Ammon's horn (tissue), 1 donor: Measurements from ENCODE around the gene COL1A2.

ENCODE experiments used
- DNase-seq: peaks from one replicate; pipeline ENCODE4 v3.0.0-alpha.2; 2016; ENCODE audit warnings: low spot score

Gene COL1A2

GRCh38 chr7:94382746-94383145 is 11.9 kb upstream of the COL1A2 start:
- no peak for DNase-seq

- no peak for DNase-seq
Observed at GRCh38 chr7:94384315-94384714, 10.4 kb upstream of the COL1A2 start.

GRCh38 chr7:94386416-94386815 is 8.3 kb upstream of the COL1A2 start:
- DNase-seq, result no peak

- DNase-seq, result no peak
Observed at GRCh38 chr7:94388540-94388939, 6.2 kb upstream of the COL1A2 start.

DNA sequence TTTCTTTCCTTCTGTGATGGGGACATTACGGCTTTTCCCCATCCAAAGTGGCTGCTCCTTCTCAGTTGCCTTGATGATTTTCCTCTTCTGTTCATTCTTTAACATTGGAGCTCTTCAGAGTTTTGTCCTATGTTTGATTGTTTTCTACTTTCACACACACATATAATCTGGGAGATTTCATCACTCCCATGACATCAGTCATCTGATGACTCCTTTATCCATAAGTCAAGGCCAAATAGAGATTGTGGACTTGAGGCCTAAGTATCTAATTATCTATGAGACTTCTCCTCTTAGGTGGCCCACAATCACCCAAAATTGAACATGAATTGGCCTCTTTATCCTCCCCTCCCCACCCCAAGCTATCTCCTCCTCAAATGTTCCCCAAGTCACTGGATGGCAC is 5.3 kb upstream of the COL1A2 start:
- DNase-seq, result no peak

- no peak for DNase-seq
Observed at GRCh38 chr7:94391726-94392392, 2.8 kb upstream of the COL1A2 start.

DNA sequence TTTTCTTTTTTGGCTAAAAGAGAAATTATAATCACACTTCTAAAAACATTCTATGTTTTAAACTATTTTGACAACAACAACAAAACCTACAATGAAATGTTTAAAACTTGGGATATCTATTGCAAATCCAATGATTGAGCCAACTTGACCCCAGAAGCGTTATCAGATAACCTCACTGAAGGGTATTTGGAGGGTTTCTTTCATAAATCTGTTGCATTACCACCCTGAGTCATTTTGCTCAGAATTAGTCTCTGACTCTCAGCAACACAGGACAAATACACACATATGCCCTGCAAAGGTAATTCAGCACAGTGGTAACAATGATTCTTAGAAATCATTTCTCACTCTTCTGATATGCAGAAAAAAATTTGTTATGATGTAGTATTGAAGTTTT is 2.3 kb upstream of the COL1A2 start:
- DNase-seq, result no peak

GRCh38 chr7:94393246-94394108 is 1.2 kb upstream of the COL1A2 start:
- DNase-seq, result no peak

- DNase-seq, result no peak
Observed at GRCh38 chr7:94394109-94394436, 622 bp upstream of the COL1A2 start.

DNA sequence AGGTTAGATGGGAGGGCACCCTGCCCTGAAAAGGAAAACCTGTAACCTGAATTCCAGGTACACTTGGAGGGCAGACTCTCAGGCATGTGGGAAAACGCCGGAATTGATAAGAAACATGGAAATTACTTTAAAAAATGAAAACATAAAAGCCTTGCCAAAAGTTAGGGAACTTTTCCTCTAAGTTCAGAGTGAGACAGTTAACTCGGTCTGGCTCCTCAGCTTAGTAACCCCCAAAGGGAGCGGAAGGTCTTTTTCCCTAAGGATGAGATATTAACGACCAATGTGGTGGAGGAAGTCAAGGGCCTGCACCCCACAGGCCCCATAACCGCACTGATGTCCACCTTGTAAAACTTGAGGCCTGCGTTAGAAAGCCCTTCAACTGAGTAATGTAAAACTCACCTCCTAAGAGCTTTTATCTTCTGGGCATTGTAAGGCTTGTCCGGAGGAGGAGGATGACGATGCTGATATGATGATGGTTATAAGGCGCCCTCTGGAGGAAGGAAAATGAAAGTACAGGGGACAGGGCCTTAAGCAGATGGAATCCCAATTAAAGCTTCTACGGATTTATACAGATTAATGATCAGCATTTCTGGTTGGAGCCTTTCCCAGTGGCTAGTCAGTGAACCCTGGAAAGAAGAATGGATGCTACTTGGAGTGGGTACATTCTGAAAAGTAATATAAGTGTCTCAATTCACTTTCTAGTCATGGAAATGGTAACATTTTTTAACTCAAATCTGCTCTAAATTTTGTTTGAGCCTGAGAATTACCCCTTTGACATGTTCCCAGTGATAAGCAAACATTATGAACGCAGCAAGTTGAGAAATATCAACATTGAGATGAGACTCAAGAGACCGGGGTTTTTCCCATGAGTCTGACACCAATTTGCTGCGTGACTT is 694 bp downstream of the COL1A2 start:
- peak; percentile 56 for DNase-seq

- DNase-seq, result no peak
Observed at GRCh38 chr7:94396037-94396431, 1.3 kb downstream of the COL1A2 start.

DNA sequence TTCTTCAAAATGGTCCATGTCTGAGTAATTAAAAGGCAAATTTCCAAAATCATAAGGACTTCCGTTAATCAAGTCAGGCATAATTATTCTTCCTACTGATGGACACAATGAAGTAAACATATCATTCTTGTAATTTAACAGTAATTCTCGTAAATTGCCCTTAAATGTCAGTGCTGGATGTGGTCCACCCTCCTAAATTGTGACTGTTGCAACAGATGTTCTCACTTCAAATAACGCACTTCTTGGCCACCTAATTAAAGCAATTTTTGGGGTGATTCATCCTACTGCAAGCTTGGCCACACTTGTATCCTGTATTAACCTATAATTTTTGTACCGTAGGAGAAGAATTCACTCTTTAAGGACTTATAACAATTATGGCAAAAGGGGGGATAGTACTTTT is 1.9 kb downstream of the COL1A2 start:
- no peak for DNase-seq

DNA sequence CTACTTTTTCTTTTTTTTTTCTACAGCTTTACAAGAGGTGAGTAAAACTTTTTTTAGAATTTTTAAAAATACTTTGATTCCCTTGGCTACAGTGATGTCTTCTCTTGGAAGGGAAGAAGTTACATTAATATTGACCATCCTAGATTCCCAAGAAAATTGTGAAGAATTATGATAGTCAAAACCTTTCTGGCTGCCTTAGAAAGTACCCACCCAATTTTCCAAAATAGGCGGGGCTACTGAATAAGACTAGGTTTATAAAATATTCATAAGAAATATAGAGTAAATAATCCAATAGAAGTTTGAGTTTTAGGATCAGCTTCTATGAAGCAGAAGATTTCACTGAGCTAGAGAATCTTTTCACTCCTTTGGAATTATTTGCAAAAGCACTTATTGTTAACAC is 3.0 kb downstream of the COL1A2 start:
- DNase-seq, result no peak

DNA sequence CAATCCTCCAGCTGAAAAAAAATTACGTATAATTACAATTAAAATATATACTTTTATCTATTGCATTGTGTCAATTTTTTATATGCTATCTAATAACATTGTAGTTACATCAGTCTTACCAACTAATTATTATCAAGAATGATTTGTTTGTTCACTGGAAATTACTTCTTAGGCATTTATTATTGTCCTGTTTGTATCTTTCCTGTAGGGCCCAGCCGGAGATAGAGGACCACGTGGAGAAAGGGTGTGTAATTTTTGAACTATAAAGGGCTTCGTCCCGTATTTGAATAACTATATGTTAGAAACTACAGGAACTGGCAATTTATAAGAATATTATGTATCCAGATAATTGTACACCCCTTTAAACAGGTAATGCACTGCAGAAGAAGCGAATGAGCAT is 4.1 kb downstream of the COL1A2 start:
- no peak for DNase-seq

DNA sequence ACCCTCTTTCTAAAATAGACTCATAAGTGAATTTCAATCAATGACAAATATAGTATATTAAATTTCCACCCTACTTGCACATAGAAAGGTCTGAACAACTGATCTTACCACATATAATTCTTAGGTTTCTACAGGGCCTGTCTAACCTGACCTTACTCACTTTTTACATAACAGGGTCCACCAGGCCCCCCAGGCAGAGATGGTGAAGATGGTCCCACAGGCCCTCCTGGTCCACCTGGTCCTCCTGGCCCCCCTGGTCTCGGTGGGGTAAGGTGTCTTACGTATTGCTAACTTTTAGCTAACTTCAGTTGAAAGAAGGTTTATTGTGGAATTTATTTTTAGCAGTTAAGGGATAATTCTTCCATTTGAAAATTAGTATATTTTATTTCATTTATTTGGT is 5.3 kb downstream of the COL1A2 start:
- DNase-seq, result no peak

GRCh38 chr7:94400643-94401427 is 6.1 kb downstream of the COL1A2 start:
- no peak for DNase-seq

- DNase-seq, result no peak
Observed at GRCh38 chr7:94401428-94401814, 6.7 kb downstream of the COL1A2 start.

DNA sequence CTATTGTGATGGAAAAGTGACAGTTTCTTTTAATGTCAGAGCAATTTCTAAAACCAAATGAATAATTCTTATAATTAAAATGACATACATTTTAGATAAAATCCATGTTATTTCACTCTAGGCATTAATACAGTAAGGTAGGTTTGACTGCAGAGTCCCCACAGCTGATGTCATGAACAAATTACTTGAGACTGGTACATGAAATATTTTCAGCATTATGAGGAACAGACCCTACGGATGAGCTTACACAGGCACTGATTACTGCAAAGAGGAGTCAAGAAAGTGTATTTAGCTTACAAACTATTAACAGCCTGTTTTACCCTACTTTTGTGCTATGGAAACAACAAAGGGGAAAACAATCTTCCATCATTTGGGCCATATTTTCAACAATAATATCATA is 8.9 kb downstream of the COL1A2 start:
- DNase-seq, result no peak

DNA sequence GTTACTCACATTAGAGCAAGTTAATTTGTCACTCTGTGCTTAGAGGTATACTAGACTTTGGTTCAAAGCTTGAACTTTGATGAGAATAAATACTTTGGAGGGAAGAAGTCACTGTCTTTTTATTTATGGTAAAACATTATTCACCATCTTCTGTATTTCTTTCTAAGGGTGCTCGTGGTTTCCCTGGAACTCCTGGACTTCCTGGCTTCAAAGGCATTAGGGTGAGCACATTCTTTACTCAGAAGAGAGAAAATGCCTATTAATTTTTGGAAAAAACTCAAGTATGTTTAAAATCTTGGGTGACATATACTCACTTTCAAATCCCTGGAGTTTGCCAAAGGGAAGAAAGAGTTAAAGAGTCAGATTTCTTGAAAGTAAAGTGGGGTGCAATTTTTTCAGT is 10.8 kb downstream of the COL1A2 start:
- no peak for DNase-seq

GRCh38 chr7:94406696-94407095 is 12.0 kb downstream of the COL1A2 start:
- DNase-seq, result no peak

GRCh38 chr7:94409200-94409948 is 14.7 kb downstream of the COL1A2 start:
- DNase-seq, result no peak
